ENCODE data around the gene SYT1.

DNA sequence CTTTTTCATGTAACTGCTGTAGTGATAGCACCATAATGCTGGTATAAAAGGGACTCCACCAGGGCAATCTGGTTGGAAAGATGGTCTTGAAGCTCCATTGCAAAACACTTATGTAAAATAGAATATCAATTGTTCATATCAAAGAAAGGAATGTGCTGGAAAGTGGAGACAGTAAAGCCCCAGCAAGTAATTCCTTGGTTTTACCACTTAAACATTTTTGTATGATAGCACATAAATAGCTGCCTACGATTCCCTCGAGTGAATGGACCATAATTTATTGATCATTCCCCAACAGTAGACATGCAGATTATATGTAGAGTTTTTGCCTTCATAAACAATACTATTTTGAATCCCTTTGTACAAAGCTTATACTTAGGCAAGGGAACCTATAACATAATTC is 550.7 kb downstream of the SYT1 start:
- TF ChIP-seq, protein P1, sequence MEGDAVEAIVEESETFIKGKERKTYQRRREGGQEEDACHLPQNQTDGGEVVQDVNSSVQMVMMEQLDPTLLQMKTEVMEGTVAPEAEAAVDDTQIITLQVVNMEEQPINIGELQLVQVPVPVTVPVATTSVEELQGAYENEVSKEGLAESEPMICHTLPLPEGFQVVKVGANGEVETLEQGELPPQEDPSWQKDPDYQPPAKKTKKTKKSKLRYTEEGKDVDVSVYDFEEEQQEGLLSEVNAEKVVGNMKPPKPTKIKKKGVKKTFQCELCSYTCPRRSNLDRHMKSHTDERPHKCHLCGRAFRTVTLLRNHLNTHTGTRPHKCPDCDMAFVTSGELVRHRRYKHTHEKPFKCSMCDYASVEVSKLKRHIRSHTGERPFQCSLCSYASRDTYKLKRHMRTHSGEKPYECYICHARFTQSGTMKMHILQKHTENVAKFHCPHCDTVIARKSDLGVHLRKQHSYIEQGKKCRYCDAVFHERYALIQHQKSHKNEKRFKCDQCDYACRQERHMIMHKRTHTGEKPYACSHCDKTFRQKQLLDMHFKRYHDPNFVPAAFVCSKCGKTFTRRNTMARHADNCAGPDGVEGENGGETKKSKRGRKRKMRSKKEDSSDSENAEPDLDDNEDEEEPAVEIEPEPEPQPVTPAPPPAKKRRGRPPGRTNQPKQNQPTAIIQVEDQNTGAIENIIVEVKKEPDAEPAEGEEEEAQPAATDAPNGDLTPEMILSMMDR (IDR thresholded peaks at IDR 0.05): no peak
- TF ChIP-seq POLR2A (IDR thresholded peaks at IDR 0.05): no peak

All from Peyer's patch (tissue), 4 donors.